Measurements from ENCODE around the gene RRP9.
A peak's percentile ranks its signal among the peaks of the same experiment; 100 is the strongest.
"Not testable (repeated sequence)": the region's sequence is repeated elsewhere in the genome, so short reads cannot be mapped to it uniquely, and the experiment has no call there.

RRP9 gene

GRCh38 chr3:51941798-51942602 lies at the start of gene RRP9, which contains the start of gene PARP3:
TSS of gene RRP9 (minus strand) at chr3:51941904. CDS start at chr3:51941867, 37 bp downstream.
TSS of gene PARP3 (plus strand) at chr3:51942363. CDS start at chr3:51943356, 993 bp downstream.
- peak; percentile 99 to 100 (median 100) for DNase-seq (ENCODE audit: low read depth in 2 of 3, low spot score in 1 of 3)

GRCh38 chr3:51990501-51990971 lies 48.8 kb upstream of the RRP9 start:
- DNase-seq (ENCODE audit: low read depth in 2 of 3, low spot score in 1 of 3): not testable (repeated sequence)

GRCh38 chr3:51988286-51989146 lies 46.8 kb upstream of the RRP9 start:
- no peak for DNase-seq (ENCODE audit: low read depth in 2 of 3, low spot score in 1 of 3)

DNA sequence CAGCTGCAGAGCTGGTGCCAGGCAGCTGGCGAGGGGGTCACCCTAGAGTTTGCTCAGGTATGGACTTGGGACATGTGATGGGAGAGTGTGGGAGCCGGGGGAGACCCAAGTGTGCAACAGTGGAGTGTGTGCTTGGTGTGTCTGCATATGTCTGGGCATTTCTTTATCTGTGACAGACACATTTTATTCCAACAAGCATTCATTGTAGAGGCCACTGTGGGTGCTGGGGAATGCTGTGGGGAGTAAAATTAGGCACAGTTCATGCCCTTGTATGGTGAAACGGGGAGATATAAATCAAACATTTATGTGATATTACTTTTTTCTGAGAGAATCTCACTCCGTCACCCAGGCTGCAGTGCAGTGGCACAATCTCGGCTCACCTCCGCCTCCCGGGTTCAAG lies 45.9 kb upstream of the RRP9 start:
- DNase-seq (ENCODE audit: low read depth in 2 of 3, low spot score in 1 of 3): no peak

GRCh38 chr3:51986010-51986947 lies 44.6 kb upstream of the RRP9 start:
- DNase-seq (ENCODE audit: low read depth in 2 of 3, low spot score in 1 of 3): no peak

DNA sequence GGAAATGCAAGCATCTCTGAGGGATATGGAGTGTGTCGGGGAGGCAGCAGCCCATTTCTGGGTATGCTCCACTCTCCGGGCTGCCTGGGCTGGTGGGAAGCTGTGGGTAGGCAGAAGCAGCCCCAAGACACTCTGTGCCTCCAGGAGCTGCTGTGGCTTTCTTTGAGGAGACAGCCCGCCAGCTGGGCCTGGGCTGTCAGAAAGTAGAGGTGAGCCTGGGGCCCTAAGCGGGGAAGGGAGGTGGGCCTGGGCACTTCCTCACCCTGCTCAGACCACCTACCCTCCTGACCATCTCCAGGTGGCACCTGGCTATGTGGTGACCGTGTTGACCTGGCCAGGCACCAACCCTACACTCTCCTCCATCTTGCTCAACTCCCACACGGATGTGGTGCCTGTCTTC lies 43.4 kb upstream of the RRP9 start:
- no peak for DNase-seq (ENCODE audit: low read depth in 2 of 3, low spot score in 1 of 3)

DNA sequence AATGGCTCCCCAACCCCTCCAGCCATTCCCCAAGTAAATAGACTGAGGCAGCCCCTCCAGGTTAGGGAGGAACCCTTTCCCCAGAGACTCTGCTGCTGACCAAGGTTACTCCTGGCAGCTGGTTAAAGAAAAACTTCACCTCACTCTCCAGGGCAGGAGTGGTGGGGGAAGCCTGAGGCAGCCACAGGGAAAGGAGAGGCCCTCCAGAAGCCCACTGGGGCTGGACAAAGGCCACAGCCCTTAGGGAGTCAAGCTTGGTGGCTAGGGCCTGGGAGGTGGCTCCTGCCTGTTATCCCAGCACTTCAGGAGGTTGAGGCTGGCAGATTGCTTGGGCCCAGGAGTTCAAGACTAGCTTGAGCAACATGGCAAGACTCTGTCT lies 42.6 kb upstream of the RRP9 start:
- no peak for DNase-seq (ENCODE audit: low read depth in 2 of 3, low spot score in 1 of 3)

DNA sequence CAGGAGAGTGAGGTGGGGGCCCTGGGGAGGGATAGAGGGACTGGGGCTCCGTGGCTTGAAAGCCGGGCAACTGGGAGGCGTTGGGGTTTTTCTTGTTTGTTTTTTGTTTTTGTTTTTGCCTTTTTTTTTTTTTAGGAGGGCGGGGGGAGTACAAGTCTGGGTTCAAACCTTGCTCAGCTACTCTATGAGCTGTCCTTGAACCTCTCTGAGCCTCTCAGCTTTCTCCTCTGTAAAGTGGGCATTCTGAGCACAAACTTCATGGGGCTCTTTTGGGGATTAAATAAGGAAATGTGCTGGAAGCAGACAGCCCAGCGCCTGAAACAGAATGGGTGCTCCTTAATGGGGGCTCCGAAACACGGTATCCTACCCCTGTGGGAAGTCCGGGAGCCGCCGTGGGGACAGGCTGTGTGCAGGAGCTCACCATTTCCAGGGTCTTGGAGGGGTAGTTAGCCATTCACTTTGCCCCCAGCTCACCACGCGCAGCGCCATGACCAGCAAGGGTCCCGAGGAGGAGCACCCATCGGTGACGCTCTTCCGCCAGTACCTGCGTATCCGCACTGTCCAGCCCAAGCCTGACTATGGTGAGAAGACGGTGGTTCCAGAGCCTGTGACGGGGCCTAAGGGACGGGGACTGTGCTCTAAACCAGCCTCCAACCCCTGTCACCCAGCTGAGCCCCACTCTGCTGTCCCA lies 42.0 kb upstream of the RRP9 start:
- DNase-seq (ENCODE audit: low read depth in 2 of 3, low spot score in 1 of 3): no peak

DNA sequence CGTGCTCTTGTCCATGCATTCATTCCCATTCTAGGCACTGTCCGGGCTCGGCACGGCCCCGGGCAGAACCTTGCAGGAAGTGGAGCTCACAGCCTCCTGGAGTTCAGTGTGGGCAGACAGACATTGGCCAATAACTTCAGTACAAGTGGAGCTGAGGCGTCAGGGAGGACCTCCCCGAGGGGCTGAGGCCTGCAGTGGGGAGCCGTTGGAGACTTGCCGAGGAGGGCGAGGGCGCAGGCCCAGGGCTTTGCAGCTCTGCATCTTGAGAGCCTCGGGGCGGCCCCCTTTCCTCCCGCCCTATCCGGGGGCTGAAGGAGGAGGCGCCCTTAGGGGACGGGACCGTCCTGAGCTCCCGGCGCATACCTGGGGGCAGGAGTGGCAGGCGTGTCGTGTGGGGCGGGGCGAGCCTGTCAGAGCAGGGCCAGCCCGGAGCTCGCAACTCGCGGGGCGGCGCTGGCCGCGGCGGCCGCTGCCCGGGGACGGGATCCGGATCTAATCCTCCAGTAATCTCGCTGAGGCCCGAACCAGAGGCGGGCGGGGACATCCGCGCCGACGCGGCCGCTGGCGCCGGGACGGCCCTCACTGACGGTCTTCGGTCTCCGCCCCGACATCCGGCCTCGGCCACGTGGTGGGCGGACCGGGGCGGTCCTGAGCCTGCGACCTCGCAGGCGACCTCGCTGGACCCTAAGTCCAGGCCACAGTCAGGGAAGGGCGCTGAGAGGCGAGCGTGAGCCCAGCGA lies 41.3 kb upstream of the RRP9 start, which contains the start of gene ACY1:
ACY1 (plus strand) TSS at position 698 of the 740 bp plus-strand sequence. CDS start 530 bp downstream, outside the sequence.
- peak; percentile 61 to 76 (median 72) for DNase-seq (ENCODE audit: low read depth in 2 of 3, low spot score in 1 of 3)

GRCh38 chr3:51982352-51982837 lies 40.7 kb upstream of the RRP9 start:
- peak in 1 of 3 donors; percentile 36 for DNase-seq (ENCODE audit: low read depth in 2 of 3, low spot score in 1 of 3)

GRCh38 chr3:51980253-51980652 lies 38.5 kb upstream of the RRP9 start:
- no peak for DNase-seq (ENCODE audit: low read depth in 2 of 3, low spot score in 1 of 3)

DNA sequence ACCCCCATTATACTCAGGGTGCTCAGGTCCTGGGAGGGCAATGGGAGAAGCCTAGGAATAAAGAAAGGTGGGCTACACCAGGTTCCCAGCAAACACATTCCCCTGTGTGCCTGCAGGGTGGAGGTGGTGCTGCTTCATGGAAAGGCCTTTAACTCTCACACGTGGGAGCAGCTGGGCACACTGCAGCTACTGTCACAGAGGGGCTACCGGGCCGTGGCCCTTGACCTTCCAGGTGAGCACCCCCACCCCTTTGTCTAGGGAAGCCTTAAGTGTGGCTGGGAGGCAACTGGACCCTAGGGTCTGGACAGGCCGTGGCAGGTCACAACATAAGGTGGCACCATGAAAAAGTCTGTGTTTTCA lies 36.4 kb upstream of the RRP9 start:
- no peak for DNase-seq (ENCODE audit: low read depth in 2 of 3, low spot score in 1 of 3)

DNA sequence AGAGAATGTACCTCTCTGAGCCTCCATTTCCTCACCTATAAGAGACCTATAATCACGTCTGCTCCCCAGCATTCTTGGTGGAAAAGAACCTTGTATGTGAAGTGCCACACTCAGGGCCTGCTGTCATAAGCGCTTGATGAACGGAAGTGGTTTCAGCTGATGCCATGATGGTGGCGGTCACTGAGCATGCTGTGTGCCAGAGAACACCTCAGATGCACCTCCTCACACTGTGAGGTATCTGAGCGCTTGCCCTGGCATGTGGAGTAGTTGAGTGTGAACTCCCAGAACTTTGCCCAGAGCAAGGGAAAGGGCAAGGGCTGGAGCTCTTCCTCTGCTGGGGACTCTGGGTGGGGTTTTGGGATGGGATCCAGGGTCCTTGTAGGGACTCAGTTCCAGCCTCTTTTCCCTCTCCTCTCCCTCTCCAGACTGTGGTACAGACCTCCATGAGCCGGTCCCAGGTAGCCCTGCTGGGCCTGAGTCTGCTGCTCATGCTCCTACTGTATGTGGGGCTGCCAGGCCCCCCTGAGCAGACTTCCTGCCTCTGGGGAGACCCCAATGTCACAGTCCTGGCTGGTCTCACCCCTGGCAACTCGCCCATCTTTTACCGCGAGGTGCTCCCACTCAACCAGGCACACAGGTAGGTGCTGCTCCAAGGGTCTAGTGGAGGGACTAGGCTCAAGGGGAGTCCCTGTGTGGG lies 35.9 kb upstream of the RRP9 start:
- no peak for DNase-seq (ENCODE audit: low read depth in 2 of 3, low spot score in 1 of 3)

- DNase-seq (ENCODE audit: low read depth in 2 of 3, low spot score in 1 of 3): no peak
These were observed 34.3 kb upstream of the RRP9 start for GRCh38 chr3:51975852-51976549.

DNA sequence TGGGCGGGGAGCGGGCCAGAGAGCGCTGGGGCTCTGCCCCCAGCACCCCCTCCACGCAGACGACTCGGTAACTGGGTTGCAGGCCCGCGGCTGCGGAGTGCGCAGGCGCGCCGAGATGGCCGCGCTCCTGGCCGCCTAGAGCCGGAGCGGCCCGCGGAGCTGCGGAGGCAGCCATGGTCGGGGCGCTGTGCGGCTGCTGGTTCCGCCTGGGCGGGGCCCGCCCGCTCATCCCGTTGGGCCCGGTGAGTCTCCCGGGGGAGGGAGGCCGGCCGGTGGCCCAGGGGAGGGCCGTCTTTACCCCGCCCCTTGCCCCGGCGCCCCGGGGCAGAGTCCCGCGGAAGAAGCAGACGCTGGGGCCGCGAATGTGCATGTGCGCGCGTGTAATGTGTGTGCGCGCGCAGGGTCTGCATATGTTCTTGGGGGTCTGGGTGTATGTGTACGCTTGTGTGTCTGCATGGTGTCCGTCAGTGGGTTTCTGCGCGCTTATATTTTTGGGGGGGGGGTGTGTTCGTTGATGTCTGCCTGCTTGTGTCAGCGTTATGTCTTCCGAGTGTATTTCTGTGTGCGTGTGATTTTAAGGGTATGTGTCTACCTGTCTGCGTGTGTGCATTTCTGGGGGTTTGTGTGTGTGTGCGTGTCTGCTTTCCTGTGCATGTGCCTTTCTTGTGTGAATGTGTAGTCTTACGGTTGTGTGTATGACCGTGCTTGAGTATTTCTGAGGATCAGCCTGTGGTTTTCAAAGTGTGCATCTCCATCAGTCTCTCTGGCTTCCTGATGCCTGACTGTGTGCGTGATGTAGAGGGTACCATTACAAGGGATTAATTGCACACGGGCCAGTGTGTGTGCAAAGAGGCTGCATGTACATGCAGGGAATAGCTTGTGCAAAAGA lies 33.5 kb upstream of the RRP9 start, which contains the start of gene ABHD14A:
ABHD14A (plus strand) TSS at position 102 of the 889 bp plus-strand sequence; CDS start at position 174, 72 bp downstream.
- peak in 2 of 3 donors; percentile 44 to 61 for DNase-seq (ENCODE audit: low read depth in 2 of 3, low spot score in 1 of 3)

- no peak for DNase-seq (ENCODE audit: low read depth in 2 of 3, low spot score in 1 of 3)
These were observed 32.7 kb upstream of the RRP9 start for GRCh38 chr3:51974277-51974962.

All from stimulated activated CD4-positive, alpha-beta T cell treated with anti-CD3 and anti-CD28 coated beads, Interleukin-12 subunit alpha, Interleukin-12 subunit beta, amount 100 ng/mL, for 48 hours (primary cell).